HepG2 (cell line): ENCODE data around the gene GPC6. TPM values are rescaled to one million over a fixed set of nuclear protein-coding genes. Genes with fewer than 3 reads are reported as not detected.

Experiments used
- ATAC-seq: fragments of 200-7000 bp; cut with Tn5 transposase; 3 replicates; pipeline ENCODE4 v1.9.1; 2020; ENCODE audit warnings: mild to moderate bottlenecking, moderate library complexity
- BruUV-seq: library from RNA; stranded (reverse); fragments of 400-500 nt; replicated peaks from 2 replicates; lab custom pipeline; 2021; lab: Mats Ljungman, UMichigan
- CTCF ChIA-PET: fragments of 300-600 bp; formaldehyde crosslinking; extraction: SDS; loops from one replicate; lab custom pipeline; 2021; ENCODE audit warnings: low total read pairs, inconsistent platforms, low intra/inter-chr PET ratio; lab: Yijun Ruan, JAX
- POLR2A ChIA-PET: fragments of 350-600 bp; sonication (Branson Sonifier 250); formaldehyde crosslinking; loops from one replicate; lab custom pipeline; 2020; ENCODE audit warnings: antibody characterized with exemption, inconsistent platforms; lab: Yijun Ruan, JAX
- DNase-seq: peaks from one replicate; pipeline ENCODE4 v3.0.0-alpha.2; 2015; ENCODE audit warnings: low spot score
- FAIRE-seq: peaks from 3 replicates; lab custom pipeline; 2011; peaks lifted over from hg19 to GRCh38; lab: Jason Lieb, UNC
- H2AFZ ChIP-seq: one replicate; pipeline ENCODE4 v1.6.1; 2011; ENCODE audit warnings: low read length, inconsistent platforms
- H3K27ac ChIP-seq: fragments of 300-600 bp; 3 replicates; pipeline ENCODE4 v1.8.0; 2011; ENCODE audit warnings: mixed run types, mild to moderate bottlenecking, mixed read lengths, low read length, inconsistent platforms; ENCODE audit not compliant: insufficient read depth; ENCODE audit errors: extremely low read length
- H3K27me3 ChIP-seq, 2 experiments: fragments of 200-600 bp in 1 of 2; 2 replicates in 1 of 2; 3 replicates in 1 of 2; pipeline versions ENCODE4 v1.6.0 to v1.8.0; 2011; ENCODE audit warnings: low read length in 2 of 2, mild to moderate bottlenecking in 2 of 2, moderate library complexity in 2 of 2, inconsistent platforms in 1 of 2; ENCODE audit not compliant: insufficient read depth in 2 of 2, control insufficient read depth in 1 of 2
- H3K36me3 ChIP-seq, 2 experiments: fragments of 200-600 bp in 1 of 2; replicated peaks in 1 of 2; 2 replicates in 1 of 2; 3 replicates in 1 of 2; pipeline versions ENCODE4 v1.5.1 to v1.8.0; 2011; ENCODE audit warnings: low read length in 2 of 2, inconsistent platforms in 1 of 2; ENCODE audit not compliant: insufficient read depth in 2 of 2, control insufficient read depth in 1 of 2
- H3K4me1 ChIP-seq: 2 replicates; pipeline ENCODE4 v1.5.1; 2012; ENCODE audit warnings: low read length, inconsistent platforms; ENCODE audit not compliant: insufficient read depth
- H3K4me2 ChIP-seq: 2 replicates; pipeline ENCODE4 v1.6.0; 2011; ENCODE audit warnings: low read depth, low read length, inconsistent platforms
- H3K4me3 ChIP-seq, 3 experiments: fragments of 200-600 bp in 1 of 3; sonication (generic), shearing (Covaris generic) in 1 of 3; replicated peaks in 1 of 3; 2 replicates each; pipeline ENCODE4 v1.5.1; 2011 to 2016; ENCODE audit warnings: low read length in 3 of 3, inconsistent platforms in 2 of 3, low read depth in 2 of 3, mild to moderate bottlenecking in 2 of 3, control low read depth in 1 of 3, mixed read lengths in 1 of 3; ENCODE audit not compliant: insufficient read depth in 1 of 3
- H3K79me2 ChIP-seq: one replicate; pipeline ENCODE4 v1.6.1; 2011; ENCODE audit warnings: low read length, inconsistent platforms; ENCODE audit not compliant: insufficient read depth
- H3K9ac ChIP-seq: 2 replicates; pipeline ENCODE4 v1.6.0; 2011; ENCODE audit warnings: mild to moderate bottlenecking, low read depth, low read length, inconsistent platforms; ENCODE audit not compliant: insufficient read depth
- H3K9me3 ChIP-seq: 2 replicates; pipeline ENCODE4 v1.5.1; 2012; ENCODE audit warnings: mild to moderate bottlenecking, low read length
- H4K20me1 ChIP-seq: 2 replicates; pipeline ENCODE4 v1.6.0; 2011; ENCODE audit warnings: inconsistent platforms, mild to moderate bottlenecking, low read length, moderate library complexity; ENCODE audit not compliant: insufficient read depth
- MIER3 ChIP-seq: IDR thresholded peaks from 2 replicates; pipeline ENCODE4 v1.6.1; 2016; ENCODE audit warnings: missing compliant biosample characterization, borderline replicate concordance
- XBP1 ChIP-seq: sonication (generic); formaldehyde crosslinking; IDR thresholded peaks from 2 replicates; pipeline ENCODE4 v1.5.0; 2020; ENCODE audit warnings: missing genetic modification reagents
- ZNF772 ChIP-seq: sonication (generic); formaldehyde crosslinking; IDR thresholded peaks from 2 replicates; pipeline ENCODE4 v1.5.0; 2020; ENCODE audit warnings: mild to moderate bottlenecking, missing genetic modification reagents
- WGBS: methylation state at CpG from one replicate; pipeline ENCODE4 v1.1.6; 2017; ENCODE audit warnings: low lambda C conversion rate; 5-methylcytosine and 5-hydroxymethylcytosine counted together
- in situ Hi-C: cut with HindIII; loops from 2 replicates; pipeline ENCODE4 v1.10.0; 2017; ENCODE audit warnings: low pct_unique_long_range_greater_than_20kb; ENCODE audit not compliant: extremely low pct_ligation_motif_present
- intact Hi-C: fragments of 100-400 bp; cut with micrococcal nuclease; formaldehyde crosslinking; loops from one replicate; pipeline ENCODE4 v1.10.0; 2022; ENCODE audit not compliant: unreplicated experiment
- polyA plus RNA-seq, 8 experiments: library from polyadenylated mRNA; depleted of rRNA in 3 of 8; stranded (reverse) in 7 of 8; unstranded in 1 of 8; fragments of >200 nt; fragmentation: Illumina TruSeq in 4 of 8; extraction: Trizol in 4 of 8; gene quantifications; 2 replicates each; pipeline versions ENCODE4 v1.2.1 to v1.2.3, GENCODE V29; 2011 to 2016; ENCODE audit warnings: low read depth in 4 of 8, missing spikeins in 1 of 8, mixed read lengths in 1 of 8; ENCODE audit not compliant: insufficient read depth in 1 of 8
- total RNA-seq, 5 experiments: library from RNA; depleted of rRNA; stranded (reverse); fragments of >200 nt; fragmentation: Illumina TruSeq; extraction: Trizol; gene quantifications; 2 replicates each; pipeline ENCODE4 v1.2.3, GENCODE V29; 2016; ENCODE audit warnings: low read depth in 1 of 5
- TF ChIP-seq, protein P1 (sequence below): sonication (generic); formaldehyde crosslinking; IDR thresholded peaks from 2 replicates; pipeline ENCODE4 v1.5.0; 2020; ENCODE audit warnings: missing genetic modification reagents, mild to moderate bottlenecking, borderline replicate concordance
- TF ChIP-seq, protein P2 (sequence below): sonication (generic); formaldehyde crosslinking; IDR thresholded peaks from 2 replicates; pipeline ENCODE4 v1.4.0; 2020; ENCODE audit warnings: mild to moderate bottlenecking, missing genetic modification reagents
- TF ChIP-seq, protein P3 (sequence below): sonication (generic); formaldehyde crosslinking; IDR thresholded peaks from 2 replicates; pipeline ENCODE4 v1.8.1; 2023; ENCODE audit warnings: mild to moderate bottlenecking, missing genetic modification reagents

The GPC6 gene
- total and polyA plus RNA-seq, 2 of the 13 experiments (the other 11 are each of a cell fraction or from before 2014, with no cell fraction given): 24.5 to 33.9 TPM

DNA sequence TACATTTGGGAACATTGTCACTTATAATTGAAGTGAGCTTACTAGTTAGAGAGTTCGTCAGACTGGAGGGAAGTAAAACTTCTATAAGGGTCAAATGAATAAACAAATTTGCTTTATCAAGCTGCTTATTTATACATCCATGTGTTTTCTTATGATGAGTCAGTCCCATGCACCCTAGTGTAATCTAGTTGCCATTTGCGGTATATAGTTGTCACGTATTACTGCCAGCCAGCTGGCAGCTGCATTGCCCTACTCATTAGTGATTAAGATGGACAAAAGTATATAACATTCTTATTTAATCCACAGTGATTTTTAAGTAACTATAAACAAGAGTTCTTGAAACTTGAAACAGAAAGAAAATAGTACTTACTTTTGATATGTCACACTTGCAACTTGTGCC lies 182.4 kb downstream of the GPC6 start:
- Histone ChIP-seq H3K4me2 (no peak overlapping the region), H4K20me1 (no peaks in the 10 kb centered on the region), H3K4me3 (no peak overlapping the region), H3K9ac (no peak overlapping the region), H3K4me1 (no peaks in the 10 kb centered on the region), H3K36me3 (no peaks in the 10 kb centered on the region), H3K27me3 (no peaks in the 10 kb centered on the region), H3K9me3 (no peaks in the 10 kb centered on the region), H2AFZ (no peak overlapping the region), H3K27ac (no peak overlapping the region), H3K79me2 (no peaks in the 10 kb centered on the region)
- TF ChIP-seq, protein P1, sequence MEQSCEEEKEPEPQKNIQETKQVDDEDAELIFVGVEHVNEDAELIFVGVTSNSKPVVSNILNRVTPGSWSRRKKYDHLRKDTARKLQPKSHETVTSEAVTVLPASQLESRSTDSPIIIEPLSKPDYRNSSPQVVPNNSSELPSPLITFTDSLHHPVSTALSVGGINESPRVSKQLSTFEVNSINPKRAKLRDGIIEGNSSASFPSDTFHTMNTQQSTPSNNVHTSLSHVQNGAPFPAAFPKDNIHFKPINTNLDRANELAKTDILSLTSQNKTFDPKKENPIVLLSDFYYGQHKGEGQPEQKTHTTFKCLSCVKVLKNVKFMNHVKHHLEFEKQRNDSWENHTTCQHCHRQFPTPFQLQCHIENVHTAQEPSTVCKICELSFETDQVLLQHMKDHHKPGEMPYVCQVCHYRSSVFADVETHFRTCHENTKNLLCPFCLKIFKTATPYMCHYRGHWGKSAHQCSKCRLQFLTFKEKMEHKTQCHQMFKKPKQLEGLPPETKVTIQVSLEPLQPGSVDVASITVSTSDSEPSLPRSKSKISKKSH (CRISPR knock-in tag): no peak
- TF ChIP-seq ZNF772: no peak
- no peak for TF ChIP-seq XBP1 (CRISPR knock-in tag)
- no peak for TF ChIP-seq MIER3 (CRISPR knock-in tag)
- TF ChIP-seq, protein P2, sequence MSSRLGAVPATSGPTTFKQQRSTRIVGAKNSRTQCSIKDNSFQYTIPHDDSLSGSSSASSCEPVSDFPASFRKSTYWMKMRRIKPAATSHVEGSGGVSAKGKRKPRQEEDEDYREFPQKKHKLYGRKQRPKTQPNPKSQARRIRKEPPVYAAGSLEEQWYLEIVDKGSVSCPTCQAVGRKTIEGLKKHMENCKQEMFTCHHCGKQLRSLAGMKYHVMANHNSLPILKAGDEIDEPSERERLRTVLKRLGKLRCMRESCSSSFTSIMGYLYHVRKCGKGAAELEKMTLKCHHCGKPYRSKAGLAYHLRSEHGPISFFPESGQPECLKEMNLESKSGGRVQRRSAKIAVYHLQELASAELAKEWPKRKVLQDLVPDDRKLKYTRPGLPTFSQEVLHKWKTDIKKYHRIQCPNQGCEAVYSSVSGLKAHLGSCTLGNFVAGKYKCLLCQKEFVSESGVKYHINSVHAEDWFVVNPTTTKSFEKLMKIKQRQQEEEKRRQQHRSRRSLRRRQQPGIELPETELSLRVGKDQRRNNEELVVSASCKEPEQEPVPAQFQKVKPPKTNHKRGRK (CRISPR knock-in tag): no peak
- TF ChIP-seq, protein P3, sequence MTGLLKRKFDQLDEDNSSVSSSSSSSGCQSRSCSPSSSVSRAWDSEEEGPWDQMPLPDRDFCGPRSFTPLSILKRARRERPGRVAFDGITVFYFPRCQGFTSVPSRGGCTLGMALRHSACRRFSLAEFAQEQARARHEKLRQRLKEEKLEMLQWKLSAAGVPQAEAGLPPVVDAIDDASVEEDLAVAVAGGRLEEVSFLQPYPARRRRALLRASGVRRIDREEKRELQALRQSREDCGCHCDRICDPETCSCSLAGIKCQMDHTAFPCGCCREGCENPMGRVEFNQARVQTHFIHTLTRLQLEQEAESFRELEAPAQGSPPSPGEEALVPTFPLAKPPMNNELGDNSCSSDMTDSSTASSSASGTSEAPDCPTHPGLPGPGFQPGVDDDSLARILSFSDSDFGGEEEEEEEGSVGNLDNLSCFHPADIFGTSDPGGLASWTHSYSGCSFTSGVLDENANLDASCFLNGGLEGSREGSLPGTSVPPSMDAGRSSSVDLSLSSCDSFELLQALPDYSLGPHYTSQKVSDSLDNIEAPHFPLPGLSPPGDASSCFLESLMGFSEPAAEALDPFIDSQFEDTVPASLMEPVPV (CRISPR knock-in tag): no peak
- WGBS: 97% methylated on average over 3 of the region's 3 CpGs
- DNase-seq: no peak
- intact Hi-C loops: no loop called here
- BruUV-seq: no TSS peak
- in situ Hi-C loops: no loop called here
- POLR2A ChIA-PET: no interaction called here
- CTCF ChIA-PET: no interaction called here
- FAIRE-seq: no peak
- ATAC-seq: no peak
